HG03469 (cell line): ENCODE data around the gene IMP3.

Source experiments
- ATAC-seq: cut with Tn5 transposase; IDR thresholded peaks from one replicate; pipeline ENCODE4 v1.9.1; 2021; ENCODE audit warnings: mild to moderate bottlenecking, moderate library complexity, moderate number of reproducible peaks; ENCODE audit not compliant: unreplicated experiment

IMP3 gene

GRCh38 chr15:75673426-75674235 is 33.6 kb upstream of the IMP3 start:
- ATAC-seq, result no peak

DNA sequence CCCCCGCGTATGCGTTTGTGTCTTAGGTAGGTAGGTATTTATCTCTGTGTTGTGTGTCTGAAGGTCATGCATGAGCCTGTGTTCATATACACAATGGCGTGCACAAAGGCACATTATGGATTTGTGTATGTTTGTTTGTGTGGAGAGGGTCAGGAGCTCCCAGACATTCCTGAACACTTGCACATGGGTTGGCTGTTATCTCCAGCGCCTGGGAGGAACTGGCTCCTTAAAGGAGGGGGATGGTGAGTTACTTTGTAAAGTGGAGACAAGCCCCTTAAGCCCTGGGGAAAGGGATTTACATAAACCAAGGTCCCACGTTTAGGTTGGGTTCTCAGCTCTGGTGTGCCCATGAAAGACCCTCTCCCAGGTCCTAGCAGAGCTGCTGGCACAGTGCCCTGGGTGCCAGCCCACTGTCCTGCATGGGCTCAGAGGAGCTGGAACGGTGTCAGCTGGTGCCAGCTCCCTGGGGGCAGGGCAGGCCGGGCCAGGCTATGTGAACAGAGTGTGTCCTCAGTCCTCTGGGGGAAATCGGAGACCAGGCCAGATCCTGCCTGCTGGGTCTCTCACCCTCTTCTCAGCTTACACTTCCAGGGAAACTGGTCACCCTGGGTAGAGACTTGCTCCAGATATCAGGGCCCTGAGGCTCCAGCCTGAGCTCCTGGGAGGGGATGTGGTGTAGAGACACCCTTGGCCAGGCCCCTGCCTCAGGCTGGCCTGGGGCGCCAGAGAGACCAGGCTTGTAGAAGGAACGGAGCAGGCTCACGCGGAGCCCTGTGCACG is 32.8 kb upstream of the IMP3 start:
- ATAC-seq, result no peak

DNA sequence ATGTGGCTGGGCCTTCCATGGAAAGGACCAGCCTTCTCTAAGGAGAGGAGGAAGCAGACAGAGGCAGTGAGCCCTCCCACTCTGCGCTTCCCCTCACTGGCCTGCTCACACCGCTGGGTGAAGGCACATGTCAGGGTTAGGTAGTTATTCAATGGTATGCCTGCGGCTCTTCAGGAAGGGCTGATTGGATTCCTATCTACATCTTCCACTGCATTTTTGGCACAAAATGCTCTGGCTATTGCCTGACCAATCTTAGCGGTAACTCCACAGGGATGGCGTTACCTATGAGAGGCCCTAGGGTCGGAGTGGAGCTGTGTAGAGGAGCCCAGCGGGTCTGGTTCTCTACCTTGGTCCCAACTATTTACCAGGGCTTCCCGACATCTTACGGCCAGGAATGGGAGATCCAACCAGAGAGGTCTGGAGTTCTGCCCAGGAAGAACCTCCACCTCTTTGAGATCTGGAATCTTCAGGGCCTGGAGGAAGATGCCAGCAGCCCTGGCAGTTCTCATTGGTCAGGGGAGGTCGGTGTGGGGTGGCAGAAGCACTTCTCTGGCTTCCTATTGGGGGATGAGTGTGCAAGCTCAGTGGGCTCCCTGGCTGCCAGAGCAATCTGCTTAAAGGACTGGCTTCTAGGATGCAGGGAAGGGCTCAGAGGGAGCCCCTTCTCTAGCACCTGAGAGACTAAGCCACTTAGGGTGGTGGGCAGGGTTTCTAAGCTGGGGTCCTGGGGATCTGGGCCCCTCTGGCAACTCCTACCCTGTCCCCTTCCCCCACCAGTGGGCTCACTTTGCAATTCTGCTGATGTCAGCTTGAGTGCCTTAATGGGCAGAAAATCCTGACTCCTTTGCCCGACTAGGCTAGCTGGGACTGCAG is 31.9 kb upstream of the IMP3 start:
- no peak for ATAC-seq

DNA sequence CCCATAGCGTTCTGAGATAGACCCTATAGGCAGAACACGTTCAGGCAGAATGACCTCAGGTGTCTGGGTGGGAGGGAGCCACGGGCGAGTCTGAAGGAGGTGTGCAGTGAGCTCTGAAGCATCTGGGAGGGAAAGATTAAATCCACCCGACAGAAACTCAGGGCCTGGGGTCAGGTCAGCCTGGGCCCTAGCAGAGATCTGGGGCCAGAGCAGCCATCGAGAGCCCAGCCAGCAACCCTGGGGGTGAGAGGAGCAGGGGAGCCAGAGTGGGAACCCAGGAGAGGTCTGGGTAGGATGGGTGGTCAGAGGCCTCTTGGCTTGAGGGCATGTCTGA is 29.8 kb upstream of the IMP3 start:
- ATAC-seq, result no peak

DNA sequence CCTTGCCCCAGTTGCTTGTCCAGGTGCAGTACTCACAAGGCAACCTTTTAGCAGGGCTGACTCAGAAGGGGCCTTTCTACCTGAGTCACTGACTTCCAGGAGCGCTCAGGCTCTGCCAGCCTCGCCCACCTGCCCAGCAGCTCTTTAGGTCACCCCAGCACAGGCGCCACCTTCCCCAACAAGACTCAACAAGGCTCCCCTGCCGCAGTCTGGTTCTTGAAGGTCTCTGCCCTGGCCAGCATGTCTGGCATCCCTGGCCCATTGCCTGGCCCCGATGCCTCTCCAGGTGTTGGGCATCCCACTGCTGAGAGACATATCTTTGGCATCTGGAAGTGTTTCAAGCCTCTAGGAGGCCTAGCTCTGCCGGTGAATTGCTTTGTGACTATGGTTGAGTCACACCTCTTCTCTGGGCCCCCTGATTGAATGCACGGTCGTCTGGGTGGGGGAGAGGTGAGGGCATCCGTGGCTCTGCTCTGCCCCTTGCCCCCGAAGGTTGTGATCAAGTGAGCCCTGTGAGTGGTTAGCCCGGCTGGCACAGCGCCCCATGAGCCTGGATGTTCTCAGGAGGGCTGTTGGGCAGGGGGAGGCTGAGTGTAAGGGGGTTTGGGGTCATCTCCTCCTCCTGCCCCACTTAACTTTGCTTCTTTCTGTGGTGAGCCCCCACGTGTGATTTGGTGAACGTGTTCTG is 29.3 kb upstream of the IMP3 start:
- no peak for ATAC-seq

DNA sequence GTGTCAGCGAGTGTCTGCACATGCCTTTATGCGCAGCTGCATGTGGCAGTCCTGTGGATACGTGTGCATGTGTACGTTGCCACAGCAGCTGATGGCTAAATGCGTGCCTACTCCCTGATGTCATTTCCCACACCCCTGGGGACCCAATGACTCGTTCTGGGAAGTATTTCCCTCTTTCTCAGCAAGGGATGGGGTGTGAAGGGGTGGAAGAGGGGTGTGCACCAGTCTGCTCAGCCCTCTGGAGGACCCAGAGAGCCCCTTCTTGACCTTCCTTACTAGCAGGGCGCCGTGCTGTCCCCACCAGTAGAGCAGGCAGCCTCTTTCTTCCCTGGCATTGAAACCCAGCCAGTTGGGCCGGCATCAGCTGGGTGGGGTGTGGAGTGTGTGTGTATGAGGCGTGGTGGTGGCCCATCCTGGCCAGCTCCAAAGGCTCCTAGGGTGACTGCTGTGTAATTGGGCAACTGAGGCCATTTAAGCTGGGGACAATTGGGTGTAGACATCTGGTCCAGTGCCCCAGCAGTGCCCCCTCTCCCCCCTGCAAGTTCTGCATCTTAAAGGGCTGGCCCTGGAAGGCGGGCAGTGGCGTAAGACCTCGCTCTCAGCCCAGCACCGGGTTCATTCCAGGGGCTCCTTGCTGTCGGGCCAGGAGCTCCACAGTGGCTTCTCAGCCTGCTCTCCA is 26.9 kb upstream of the IMP3 start:
- ATAC-seq, result no peak

DNA sequence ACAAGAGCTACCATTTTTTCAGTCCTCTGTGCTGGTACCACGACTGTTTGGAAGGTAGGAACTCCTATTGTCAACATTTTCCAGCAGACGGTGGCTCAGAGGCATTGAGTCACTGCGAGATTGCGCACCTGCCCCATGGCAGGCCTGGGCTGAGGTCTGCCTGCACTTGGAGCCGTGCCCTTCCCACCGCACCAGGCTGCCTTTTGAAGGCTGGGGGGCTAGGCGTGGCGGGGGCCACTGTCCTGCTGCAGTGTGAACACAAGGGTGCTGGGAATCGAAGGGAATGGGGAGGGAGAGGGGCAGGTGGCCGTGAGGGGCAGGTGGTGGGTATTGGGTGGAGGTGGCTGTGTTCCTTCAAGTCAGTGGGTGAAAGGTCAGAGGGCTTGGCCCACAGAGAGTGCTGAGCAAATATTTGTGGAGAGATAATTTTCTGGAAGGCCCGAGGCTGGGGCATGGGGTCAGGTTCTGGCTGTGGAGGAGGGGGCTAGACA is 24.0 kb upstream of the IMP3 start:
- no peak for ATAC-seq

DNA sequence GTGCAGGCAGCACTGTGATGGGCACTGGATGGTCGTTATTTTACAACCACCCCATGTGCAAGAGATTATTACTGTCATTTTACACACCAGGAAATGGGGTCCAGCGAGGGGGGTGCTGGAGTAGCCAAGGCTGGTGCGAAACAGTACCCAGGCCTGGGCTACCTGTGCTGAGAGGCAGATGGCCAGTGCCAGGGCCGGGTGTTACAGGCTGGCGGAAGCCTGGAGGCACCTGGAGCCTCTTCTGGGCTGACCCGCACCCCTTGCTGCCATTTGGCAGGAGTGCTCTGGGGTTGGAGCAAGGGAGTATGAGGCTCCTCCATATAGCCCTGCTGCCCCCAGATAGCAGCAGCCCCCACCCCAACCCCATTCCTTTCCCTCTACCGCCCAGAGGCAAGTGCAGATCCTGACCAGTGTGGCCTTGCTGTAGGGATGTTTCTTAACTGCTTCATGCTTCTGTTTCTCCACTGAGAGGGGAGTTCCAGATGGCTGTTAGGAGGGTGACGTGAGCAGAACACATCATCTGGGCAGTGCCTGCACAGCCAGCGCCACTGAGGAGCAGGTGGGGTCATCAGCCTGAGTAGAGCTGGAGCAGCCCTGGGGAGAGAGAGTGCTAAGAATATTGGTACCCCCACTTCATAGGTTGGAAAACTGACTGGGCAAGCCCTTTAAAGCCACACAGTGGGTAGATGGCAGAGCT is 22.9 kb upstream of the IMP3 start:
- ATAC-seq, result no peak

DNA sequence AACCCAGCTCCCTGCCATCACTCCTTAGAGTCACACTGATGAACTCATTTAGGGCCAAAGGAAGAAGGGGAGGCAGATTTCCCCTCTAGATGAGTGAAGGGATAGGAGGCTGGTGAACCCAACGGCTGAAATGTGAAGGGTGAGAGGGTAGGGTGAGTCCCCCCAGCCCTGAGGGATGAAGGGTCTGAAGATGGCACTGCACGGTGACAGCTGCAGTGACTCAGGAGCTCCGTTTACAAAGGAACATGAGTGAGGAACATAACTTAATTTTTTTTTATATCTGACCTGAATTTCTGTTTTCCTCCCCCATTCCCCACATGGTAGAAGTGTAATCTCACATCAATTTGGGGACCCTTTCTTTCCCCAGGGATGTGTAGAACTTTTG is 21.7 kb upstream of the IMP3 start:
- no peak for ATAC-seq

- ATAC-seq, result no peak
Measured at GRCh38 chr15:75661100-75661755, 21.2 kb upstream of the IMP3 start.

DNA sequence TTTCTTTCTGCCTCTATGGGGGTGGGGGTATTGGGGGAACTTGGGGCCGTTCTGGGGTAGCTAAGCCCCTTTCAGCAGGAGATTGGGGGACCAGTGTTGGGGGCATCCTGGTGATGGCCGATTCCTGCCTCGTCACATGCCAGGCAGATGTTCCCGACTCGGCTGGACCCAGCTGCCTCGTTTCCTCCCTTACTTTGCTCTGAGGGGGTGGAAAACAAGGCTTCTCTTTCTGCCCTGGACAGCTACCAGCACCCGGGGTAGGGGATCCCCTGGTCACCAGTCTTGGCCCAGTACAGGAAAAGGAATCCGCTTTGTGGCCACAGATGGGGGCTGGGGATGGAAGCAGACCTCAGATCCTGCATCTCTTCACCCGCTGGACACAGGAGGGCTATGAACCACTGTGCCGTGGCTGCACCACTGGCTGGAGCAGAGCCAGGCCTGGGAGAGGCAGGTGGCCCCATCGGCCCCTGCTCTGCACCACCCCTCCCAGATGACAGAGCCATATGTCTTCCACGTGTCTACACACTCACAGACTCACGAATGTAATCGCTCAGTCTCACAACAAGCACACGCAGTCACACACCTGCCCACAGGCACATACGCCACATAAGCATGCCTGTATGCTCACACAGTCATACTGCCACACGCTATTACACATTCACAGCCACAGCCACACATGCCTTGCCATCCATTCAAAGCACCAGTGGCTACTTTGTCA is 20.1 kb upstream of the IMP3 start:
- no peak for ATAC-seq

DNA sequence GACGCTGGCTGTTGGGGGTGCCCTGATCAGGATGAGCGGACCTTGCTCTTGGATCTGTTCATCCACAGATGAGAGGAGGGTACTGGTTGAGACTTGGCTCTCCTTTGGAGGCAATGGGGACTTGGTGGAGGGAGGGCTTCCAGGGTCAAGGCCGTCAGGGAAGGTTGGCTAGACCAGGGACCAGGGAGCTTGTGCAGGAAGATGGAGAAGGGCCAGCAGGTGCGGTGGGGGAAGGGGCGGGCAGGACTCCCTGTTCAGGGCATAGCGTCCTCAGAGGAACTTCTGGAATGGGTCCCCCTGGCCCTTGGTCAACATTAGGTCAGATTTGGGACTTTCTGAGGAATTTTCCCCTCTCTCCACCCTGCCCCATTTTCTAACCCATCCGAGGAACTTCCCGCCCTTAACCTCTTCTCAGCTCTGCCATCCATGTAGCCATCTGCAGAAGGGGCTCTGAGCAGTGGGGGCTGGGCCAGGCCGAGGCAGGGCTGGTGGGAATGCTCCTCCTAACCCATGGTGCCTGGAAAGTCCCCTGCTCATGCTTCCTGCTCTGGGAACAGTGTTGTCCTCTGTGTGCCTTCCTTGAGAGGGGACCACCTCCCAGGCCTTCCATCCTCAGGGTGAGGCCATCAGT is 19.2 kb upstream of the IMP3 start:
- no peak for ATAC-seq

DNA sequence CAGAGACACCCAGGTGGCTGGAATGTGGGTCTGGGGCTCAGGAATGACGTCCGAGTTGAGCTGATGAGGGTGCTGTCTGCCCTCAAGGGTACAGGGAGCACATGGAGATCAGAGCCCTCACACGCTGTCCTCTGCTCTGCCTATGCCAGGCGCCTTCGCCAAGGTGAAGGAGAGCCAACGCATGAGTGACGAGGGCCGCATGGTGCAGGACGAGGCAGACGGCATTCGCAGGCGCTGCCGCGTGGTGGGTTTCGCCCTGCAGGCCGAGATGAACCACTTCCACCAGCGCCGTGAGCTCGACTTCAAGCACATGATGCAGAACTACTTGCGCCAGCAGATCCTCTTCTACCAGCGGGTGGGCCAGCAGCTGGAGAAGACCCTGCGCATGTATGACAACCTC is 16.8 kb upstream of the IMP3 start:
- no peak for ATAC-seq

- ATAC-seq, result no peak
Measured at GRCh38 chr15:75656331-75656730, 16.3 kb upstream of the IMP3 start.

- ATAC-seq, result no peak
Measured at GRCh38 chr15:75655931-75656330, 15.9 kb upstream of the IMP3 start.

GRCh38 chr15:75654201-75654907 is 14.3 kb upstream of the IMP3 start:
- ATAC-seq, result no peak

GRCh38 chr15:75653347-75653913 is 13.4 kb upstream of the IMP3 start:
- ATAC-seq, result no peak
